IMR-90 (cell line): Measurements from ENCODE around the gene RNFT2. TPM values are rescaled to one million over a fixed set of nuclear protein-coding genes. Genes with fewer than 3 reads are reported as not detected.

ENCODE experiments used
- ATAC-seq: fragments of 200-7000 bp; cut with Tn5 transposase; 2 replicates; pipeline ENCODE4 v1.9.1; 2020; ENCODE audit warnings: low read depth, mild to moderate bottlenecking, moderate library complexity
- BruUV-seq: library from RNA; stranded (reverse); fragments of 400-500 nt; replicated peaks from 2 replicates; lab custom pipeline; 2021; lab: Mats Ljungman, UMichigan
- CTCF ChIA-PET: fragments of 300-600 bp; formaldehyde crosslinking; extraction: SDS; loops from one replicate; lab custom pipeline; 2021; ENCODE audit warnings: antibody characterized with exemption; lab: Yijun Ruan, JAX
- POLR2A ChIA-PET: fragments of 300-600 bp; sonication (Branson Sonifier 250); formaldehyde crosslinking; loops from one replicate; lab custom pipeline; 2022; ENCODE audit warnings: antibody characterized with exemption; ENCODE audit not compliant: unreplicated experiment; lab: Charles Lee
- DNase-seq: peaks from one replicate; pipeline ENCODE4 v3.0.0; 2013
- H2AFZ ChIP-seq: replicated peaks from 2 replicates; pipeline ENCODE3; 2013; ENCODE audit warnings: low read length, mild to moderate bottlenecking; ENCODE audit not compliant: poor library complexity
- H2AK5ac ChIP-seq: 2 replicates; pipeline ENCODE4 v1.6.1; 2013; ENCODE audit warnings: low read depth, low read length, inconsistent platforms
- H2AK9ac ChIP-seq: replicated peaks from 2 replicates; pipeline ENCODE3; 2013; ENCODE audit warnings: mild to moderate bottlenecking, low read depth, low read length, moderate library complexity; ENCODE audit not compliant: poor library complexity
- H2BK120ac ChIP-seq: 2 replicates; pipeline ENCODE4 v1.6.1; 2013; ENCODE audit warnings: low read depth, low read length, inconsistent platforms
- H2BK15ac ChIP-seq: 3 replicates; pipeline ENCODE4 v1.6.1; 2013; ENCODE audit warnings: low read depth, low read length, inconsistent platforms
- H2BK20ac ChIP-seq: 2 replicates; pipeline ENCODE4 v1.6.1; 2013; ENCODE audit warnings: low read depth, mild to moderate bottlenecking, inconsistent platforms, low read length, moderate library complexity
- H2BK5ac ChIP-seq: 2 replicates; pipeline ENCODE4 v1.6.1; 2013; ENCODE audit warnings: mild to moderate bottlenecking, low read depth, low read length, inconsistent platforms; ENCODE audit not compliant: poor library complexity, severe bottlenecking
- H3K14ac ChIP-seq: replicated peaks from 2 replicates; pipeline ENCODE4 v1.6.1; 2013; ENCODE audit warnings: low read depth, low read length, inconsistent platforms
- H3K18ac ChIP-seq: 2 replicates; pipeline ENCODE4 v1.6.1; 2013; ENCODE audit warnings: low read depth, low read length, control low read depth
- H3K23ac ChIP-seq: 2 replicates; pipeline ENCODE4 v1.6.1; 2013; ENCODE audit warnings: low read depth, low read length, inconsistent platforms
- H3K27ac ChIP-seq: 2 replicates; pipeline ENCODE4 v1.5.1; 2013; ENCODE audit warnings: mild to moderate bottlenecking, control low read depth, low read length; ENCODE audit not compliant: insufficient read depth
- H3K27me3 ChIP-seq: 2 replicates; pipeline ENCODE4 v1.6.1; 2013; ENCODE audit warnings: low read length; ENCODE audit not compliant: control insufficient read depth, insufficient read depth
- H3K36me3 ChIP-seq: 2 replicates; pipeline ENCODE4 v1.6.1; 2013; ENCODE audit warnings: low read length, mixed read lengths; ENCODE audit not compliant: control insufficient read depth, insufficient read depth
- H3K4ac ChIP-seq: 2 replicates; pipeline ENCODE4 v1.6.1; 2013; ENCODE audit warnings: low read depth, low read length, inconsistent platforms
- H3K4me1 ChIP-seq: 2 replicates; pipeline ENCODE4 v1.6.1; 2013; ENCODE audit warnings: low read length, mixed read lengths; ENCODE audit not compliant: control insufficient read depth, insufficient read depth
- H3K4me2 ChIP-seq: 2 replicates; pipeline ENCODE4 v1.6.1; 2013; ENCODE audit warnings: low read depth, mild to moderate bottlenecking, control low read depth, low read length, moderate library complexity
- H3K4me3 ChIP-seq: 2 replicates; pipeline ENCODE4 v1.5.1; 2013; ENCODE audit warnings: low read depth, mild to moderate bottlenecking, control low read depth, low read length, moderate library complexity; ENCODE audit not compliant: insufficient read depth
- H3K56ac ChIP-seq: 2 replicates; pipeline ENCODE4 v1.6.1; 2013; ENCODE audit warnings: low read length, inconsistent platforms; ENCODE audit not compliant: insufficient read depth; ENCODE audit errors: extremely low read depth
- H3K79me1 ChIP-seq, 2 experiments: 2 replicates each; pipeline ENCODE4 v1.6.1; 2013; ENCODE audit warnings: low read length in 2 of 2, inconsistent platforms in 1 of 2, low read depth in 1 of 2
- H3K9ac ChIP-seq: 2 replicates; pipeline ENCODE4 v1.6.1; 2013; ENCODE audit warnings: low read depth, low read length, control low read depth
- H3K9me1 ChIP-seq: 2 replicates; pipeline ENCODE4 v1.6.1; 2013; ENCODE audit warnings: low read length, inconsistent platforms; ENCODE audit not compliant: insufficient read depth
- H3K9me3 ChIP-seq: 2 replicates; pipeline ENCODE4 v1.6.1; 2013; ENCODE audit warnings: low read length; ENCODE audit not compliant: control insufficient read depth, insufficient read depth
- H4K20me1 ChIP-seq: 2 replicates; pipeline ENCODE4 v1.6.1; 2013; ENCODE audit warnings: low read length, inconsistent platforms; ENCODE audit not compliant: insufficient read depth
- H4K5ac ChIP-seq: 2 replicates; pipeline ENCODE4 v1.6.1; 2013; ENCODE audit warnings: mild to moderate bottlenecking, low read depth, low read length, control low read depth
- H4K8ac ChIP-seq, 2 experiments: 2 replicates each; pipeline ENCODE4 v1.6.1; 2013; ENCODE audit warnings: low read depth in 2 of 2, low read length in 2 of 2, control low read depth in 1 of 2, inconsistent platforms in 1 of 2
- H4K91ac ChIP-seq: 2 replicates; pipeline ENCODE4 v1.6.1; 2013; ENCODE audit warnings: low read depth, low read length, inconsistent platforms; ENCODE audit not compliant: insufficient read depth
- CEBPB ChIP-seq: IDR thresholded peaks from 2 replicates; pipeline ENCODE4 v1.6.1; 2012; ENCODE audit warnings: low read depth, low read length, improper control_type of control experiment
- ELK1 ChIP-seq: fragments of 150-350 bp; IDR thresholded peaks from 2 replicates; pipeline ENCODE4 v1.6.1; 2016; ENCODE audit warnings: low read depth, mild to moderate bottlenecking, low read length, moderate library complexity, borderline replicate concordance
- FOS ChIP-seq: fragments of 150-350 bp; IDR thresholded peaks from 2 replicates; pipeline ENCODE4 v1.6.1; 2016; ENCODE audit warnings: low read depth, low read length
- MAFK ChIP-seq: IDR thresholded peaks from 2 replicates; pipeline ENCODE4 v1.6.1; 2012; ENCODE audit warnings: low read depth, low read length, improper control_type of control experiment
- MAZ ChIP-seq: IDR thresholded peaks from 2 replicates; pipeline ENCODE4 v1.6.1; 2012; ENCODE audit warnings: low read depth, mild to moderate bottlenecking, low read length, improper control_type of control experiment, moderate library complexity, borderline replicate concordance
- MXI1 ChIP-seq: IDR thresholded peaks from 2 replicates; pipeline ENCODE4 v1.6.1; 2012; ENCODE audit warnings: low read depth, mild to moderate bottlenecking, low read length, moderate library complexity, borderline replicate concordance
- NFE2L2 ChIP-seq: fragments of 150-350 bp; IDR thresholded peaks from 2 replicates; pipeline ENCODE4 v1.6.1; 2016; ENCODE audit warnings: low read depth, mild to moderate bottlenecking, low read length
- POLR2A ChIP-seq: IDR thresholded peaks from 2 replicates; pipeline ENCODE4 v1.6.1; 2012; ENCODE audit warnings: mild to moderate bottlenecking, low read depth, low read length
- RAD21 ChIP-seq: IDR thresholded peaks from 2 replicates; pipeline ENCODE4 v1.6.1; 2012; ENCODE audit warnings: low read length, improper control_type of control experiment
- RFX5 ChIP-seq: IDR thresholded peaks from 2 replicates; pipeline ENCODE4 v1.8.0; 2012; ENCODE audit warnings: low read depth, mild to moderate bottlenecking, low read length, moderate library complexity
- SMC3 ChIP-seq: fragments of 150-350 bp; IDR thresholded peaks from 2 replicates; pipeline ENCODE4 v1.6.1; 2016; ENCODE audit warnings: low read depth, mild to moderate bottlenecking, antibody characterized with exemption, low read length, moderate library complexity
- WGBS, 2 experiments: methylation state at CpG; one replicate each; pipeline versions ENCODE4 v1.1.5 to v1.1.7; 2013; ENCODE audit warnings: missing lambda C conversion rate in 2 of 2; ENCODE audit not compliant: insufficient read length in 1 of 2; ENCODE audit errors: extremely low coverage in 2 of 2; 5-methylcytosine and 5-hydroxymethylcytosine counted together
- dilution Hi-C: fragments of 300-500 bp; cut with HindIII; formaldehyde crosslinking; loops from one replicate; pipeline ENCODE4 v1.14.3; 2018; ENCODE audit warnings: low sequenced_read_pairs; ENCODE audit not compliant: unreplicated experiment
- in situ Hi-C: fragments of 300-500 bp; cut with MboI; formaldehyde crosslinking; loops from 3 replicates; pipeline ENCODE4 v1.14.3; 2019; ENCODE audit warnings: low sequenced_read_pairs, inconsistent platforms, mixed read lengths
- intact Hi-C: fragments of 100-400 bp; cut with micrococcal nuclease; formaldehyde crosslinking; loops from 2 replicates; pipeline ENCODE4 v1.10.0; 2022
- polyA plus RNA-seq, 3 experiments: library from polyadenylated mRNA; depleted of rRNA; stranded (reverse); fragments of >200 nt; gene quantifications; 2 replicates each; pipeline ENCODE4 v1.2.3, GENCODE V29; 2012; ENCODE audit warnings: low replicate concordance in 1 of 3
- total RNA-seq: library from RNA; depleted of rRNA; stranded (reverse); fragments of >200 nt; gene quantifications from 2 replicates; pipeline ENCODE4 v1.2.3, GENCODE V29; 2012
- TF ChIP-seq, protein P1 (sequence below): conservative IDR thresholded peaks from 2 replicates; pipeline ENCODE4 v1.5.1; 2012; ENCODE audit warnings: mild to moderate bottlenecking, low read depth, low read length, improper control_type of control experiment

The RNFT2 gene
- total and polyA plus RNA-seq, 2 of the 4 experiments (the other 2 are of a cell fraction), result 1.6 to 2.3 TPM

DNA sequence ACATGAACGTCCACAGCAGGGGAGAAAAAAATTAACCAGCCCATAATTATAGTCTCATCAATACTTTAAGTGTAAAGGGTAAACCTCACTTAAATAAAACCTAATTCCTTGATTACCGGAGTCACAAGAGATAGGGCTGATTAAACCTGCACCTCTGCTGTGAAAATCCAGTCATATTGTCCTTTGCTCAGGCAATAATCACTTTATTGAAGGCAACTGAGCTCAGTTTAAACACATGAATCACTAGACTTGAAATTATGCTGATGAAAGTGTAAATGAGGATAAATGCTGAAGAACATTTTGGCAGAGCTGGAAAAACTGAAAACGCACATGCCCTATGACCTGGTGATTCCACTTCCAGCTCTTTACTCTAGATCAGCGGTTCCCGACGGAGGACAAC, 149.8 kb downstream of the RNFT2 start:
- no peak overlapping the region for H2AK9ac ChIP-seq
- CTCF ChIA-PET, result interaction anchor here (0.7 kb wide), 1 partner anchor 42 kb away, joined by 5 read pairs; no protein-coding TSS in a partner anchor
- no TSS peak for BruUV-seq
- in situ Hi-C loops (no loop called here), dilution Hi-C loops (no loop called here), intact Hi-C loops (no loop called here)
- H2BK120ac ChIP-seq, result no peak overlapping the region
- H2BK5ac ChIP-seq, result no peak overlapping the region
- no peaks in the 10 kb centered on the region for H3K79me1 ChIP-seq
- TF ChIP-seq MXI1 (no peak), FOS (no peak), ELK1 (no peak), MAZ (no peak), MAFK (no peak), POLR2A (no peak), SMC3 (no peak), RAD21 (no peak), RFX5 (no peak), CEBPB (no peak), NFE2L2 (no peak)
- TF ChIP-seq, protein P1, sequence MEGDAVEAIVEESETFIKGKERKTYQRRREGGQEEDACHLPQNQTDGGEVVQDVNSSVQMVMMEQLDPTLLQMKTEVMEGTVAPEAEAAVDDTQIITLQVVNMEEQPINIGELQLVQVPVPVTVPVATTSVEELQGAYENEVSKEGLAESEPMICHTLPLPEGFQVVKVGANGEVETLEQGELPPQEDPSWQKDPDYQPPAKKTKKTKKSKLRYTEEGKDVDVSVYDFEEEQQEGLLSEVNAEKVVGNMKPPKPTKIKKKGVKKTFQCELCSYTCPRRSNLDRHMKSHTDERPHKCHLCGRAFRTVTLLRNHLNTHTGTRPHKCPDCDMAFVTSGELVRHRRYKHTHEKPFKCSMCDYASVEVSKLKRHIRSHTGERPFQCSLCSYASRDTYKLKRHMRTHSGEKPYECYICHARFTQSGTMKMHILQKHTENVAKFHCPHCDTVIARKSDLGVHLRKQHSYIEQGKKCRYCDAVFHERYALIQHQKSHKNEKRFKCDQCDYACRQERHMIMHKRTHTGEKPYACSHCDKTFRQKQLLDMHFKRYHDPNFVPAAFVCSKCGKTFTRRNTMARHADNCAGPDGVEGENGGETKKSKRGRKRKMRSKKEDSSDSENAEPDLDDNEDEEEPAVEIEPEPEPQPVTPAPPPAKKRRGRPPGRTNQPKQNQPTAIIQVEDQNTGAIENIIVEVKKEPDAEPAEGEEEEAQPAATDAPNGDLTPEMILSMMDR, result no peak
- no peak overlapping the region for H3K27ac ChIP-seq
- no peaks in the 10 kb centered on the region for H3K4me1 ChIP-seq
- H4K5ac ChIP-seq, result no peak overlapping the region
- no peak overlapping the region for H4K91ac ChIP-seq
- H2BK20ac ChIP-seq, result no peak overlapping the region
- H3K36me3 ChIP-seq, result no peaks in the 10 kb centered on the region
- no peak for ATAC-seq
- H2AFZ ChIP-seq, result no peak overlapping the region
- H3K4me3 ChIP-seq, result no peak overlapping the region
- no peak overlapping the region for H3K14ac ChIP-seq
- H3K18ac ChIP-seq, result no peak overlapping the region
- no peak overlapping the region for H3K56ac ChIP-seq
- H3K9me1 ChIP-seq, result no peaks in the 10 kb centered on the region
- no peaks in the 10 kb centered on the region for H4K20me1 ChIP-seq
- no peak overlapping the region for H3K4me2 ChIP-seq
- H3K4ac ChIP-seq, result no peak overlapping the region
- no CpG with 5 or more reads among the region's 6 CpGs for WGBS, 2 experiments
- DNase-seq, result no peak
- H2BK15ac ChIP-seq, result no peak overlapping the region
- no peak overlapping the region for H4K8ac ChIP-seq
- peaks cover 2% of the 10 kb centered on the region; the same call in 1 of the 2 replicates for H3K9me3 ChIP-seq
- POLR2A ChIA-PET, result no interaction called here
- H3K27me3 ChIP-seq, result peaks cover 34% of the 10 kb centered on the region
- H2AK5ac ChIP-seq, result no peak overlapping the region
- H3K23ac ChIP-seq, result no peak overlapping the region
- no peak overlapping the region for H3K9ac ChIP-seq
